ENCODE data around the gene REXO1. TPM values are rescaled to one million over a fixed set of nuclear protein-coding genes. Genes with fewer than 3 reads are reported as not detected.

Gene REXO1
- total and polyA plus RNA-seq, 9 of the 15 experiments (the other 6 are each of a cell fraction or from before 2014, with no cell fraction given), result 0.04 to 63.3 (median 15.8) TPM

DNA sequence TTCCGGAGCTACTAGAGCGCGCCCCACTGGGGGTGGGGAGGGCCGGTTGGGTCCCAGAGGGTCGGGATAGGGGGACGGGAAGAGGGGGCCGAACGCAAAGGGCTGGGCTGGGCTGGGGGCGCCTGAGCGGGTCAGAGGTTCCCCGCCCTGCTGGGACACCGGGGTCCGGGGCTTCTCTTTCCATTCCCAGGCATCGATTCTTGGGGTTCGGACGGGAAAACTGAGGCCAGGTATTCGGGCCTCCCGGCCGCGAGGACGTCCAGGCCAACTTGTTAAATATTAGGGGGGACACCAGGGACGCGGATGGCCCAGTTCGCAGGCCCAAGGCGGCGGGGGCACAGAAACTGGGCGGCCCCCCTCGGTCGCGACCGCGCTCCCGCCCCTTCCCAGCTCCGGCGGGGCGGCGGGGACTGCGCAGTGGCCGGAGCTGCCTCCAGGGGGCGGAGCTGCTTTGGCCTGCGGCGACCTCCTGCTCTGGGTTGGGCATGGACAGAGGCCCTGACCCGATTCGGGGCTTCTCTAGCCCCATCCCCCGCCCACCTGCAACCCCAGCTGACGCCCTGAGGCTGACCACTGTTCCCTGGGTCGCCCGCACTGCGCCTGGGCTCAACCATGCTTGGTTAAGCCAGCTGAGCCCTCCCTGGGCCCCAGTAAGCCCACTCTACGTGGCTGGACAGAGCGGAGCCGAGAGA lies 16.3 kb upstream of the REXO1 start (continued):
- TF ChIP-seq MGA (IDR thresholded peaks at IDR 0.05) (no peak), CCNT2 (IDR thresholded peaks at IDR 0.05; ENCODE audit: borderline replicate concordance, extremely low read depth, insufficient read length, low read depth, low read length) (peak; percentile 68), KLF13 (tag; IDR thresholded peaks at IDR 0.05; ENCODE audit: borderline replicate concordance, low read depth) (peak; percentile 78), PTBP1 (IDR thresholded peaks at IDR 0.05; ENCODE audit: low read depth, low read length) (no peak), NFRKB (IDR thresholded peaks at IDR 0.05; ENCODE audit: low read depth) (peak; percentile 23; the same call in 1 of the 2 replicates), ZNF24 (IDR thresholded peaks at IDR 0.05) (no peak), ETV6 (IDR thresholded peaks at IDR 0.05; ENCODE audit: borderline replicate concordance in 1 of 2, low read depth in 2 of 2, low read length in 1 of 2) (0 out of 4 replicates have a peak, but pooled peaks of 1 of the 2 experiments have one; percentile 21), ETV6 (CRISPR knock-in tag; IDR thresholded peaks at IDR 0.05; ENCODE audit: borderline replicate concordance) (no peak), ERF (CRISPR knock-in tag; IDR thresholded peaks at IDR 0.05) (0 out of 2 replicates have a peak, but pooled peaks have one; percentile 60), NR4A1 (CRISPR knock-in tag; IDR thresholded peaks at IDR 0.05) (no peak), NR4A1 (tag; IDR thresholded peaks at IDR 0.05) (no peak), ZBTB34 (CRISPR knock-in tag; IDR thresholded peaks at IDR 0.05) (no peak), ZNF444 (CRISPR knock-in tag; IDR thresholded peaks at IDR 0.05) (no peak), THRAP3 (IDR thresholded peaks at IDR 0.05; ENCODE audit: borderline replicate concordance) (no peak)

Measured in K562 (cell line).